K562 (cell line): ENCODE results near the gene C11orf54. TPM values are rescaled to one million over a fixed set of nuclear protein-coding genes. Genes with fewer than 3 reads are reported as not detected.

Experiments
- ELF1 ChIP-seq: fragments of 200-800 bp; sonication (Bioruptor generic); IDR thresholded peaks from 2 replicates; pipeline ENCODE4 v1.6.1; 2016; ENCODE audit warnings: missing genetic modification characterization, missing compliant biosample characterization
- EP300 ChIP-seq: IDR thresholded peaks from 2 replicates; pipeline ENCODE4 v1.6.1; 2012; ENCODE audit warnings: low read length, improper control_type of control experiment
- HMG20B ChIP-seq: fragments of 250-450 bp; sonication (Bioruptor Pico); IDR thresholded peaks from 2 replicates; pipeline ENCODE4 v1.5.0; 2021; ENCODE audit warnings: mild to moderate bottlenecking
- ID3 ChIP-seq, 2 experiments: fragments of 250-450 bp in 1 of 2; fragments of 450-650 bp in 1 of 2; sonication (Bioruptor Pico) in 1 of 2; IDR thresholded peaks; 2 replicates each; pipeline versions ENCODE4 v1.6.1 to v1.8.0; 2016 to 2021; ENCODE audit warnings: mild to moderate bottlenecking in 2 of 2, moderate library complexity in 2 of 2, missing compliant biosample characterization in 1 of 2, missing genetic modification characterization in 1 of 2
- MYNN ChIP-seq, 2 experiments: sonication (generic); formaldehyde crosslinking in 1 of 2; IDR thresholded peaks; 2 replicates each; pipeline versions ENCODE4 v1.5.0 to v1.6.1; 2016 to 2020; ENCODE audit warnings: antibody characterized with exemption in 1 of 2, missing genetic modification reagents in 1 of 2
- NCOA2 ChIP-seq, 2 experiments: fragments of 450-650 bp; IDR thresholded peaks; 2 replicates each; pipeline ENCODE4 v1.6.1; 2018; ENCODE audit warnings: mild to moderate bottlenecking in 2 of 2, moderate library complexity in 1 of 2; ENCODE audit not compliant: partially characterized antibody in 2 of 2
- RBFOX2 ChIP-seq: fragments of 200-400 bp; formaldehyde crosslinking; IDR thresholded peaks from 2 replicates; pipeline ENCODE4 v1.6.1; 2017; ENCODE audit warnings: low read depth, mild to moderate bottlenecking, low read length, moderate library complexity
- SFPQ ChIP-seq: fragments of 200-400 bp; formaldehyde crosslinking; IDR thresholded peaks from 2 replicates; pipeline ENCODE4 v1.6.1; 2017; ENCODE audit warnings: mild to moderate bottlenecking, low read depth, low read length, moderate library complexity
- SP1 ChIP-seq: sonication (generic); formaldehyde crosslinking; IDR thresholded peaks from 2 replicates; pipeline ENCODE4 v1.8.1; 2022; ENCODE audit warnings: mild to moderate bottlenecking, missing genetic modification reagents
- TFAM ChIP-seq: fragments of 250-450 bp; sonication (Bioruptor Pico); conservative IDR thresholded peaks from 2 replicates; pipeline ENCODE4 v1.5.0; 2021; ENCODE audit warnings: mild to moderate bottlenecking, moderate library complexity
- polyA plus RNA-seq, 8 experiments: library from polyadenylated mRNA; depleted of rRNA in 4 of 8; stranded (reverse) in 5 of 8; unstranded in 3 of 8; fragments of >200 nt; fragmentation: Nextera tagmentation in 2 of 8; fragmentation: Illumina TruSeq in 1 of 8; extraction: Ambion mirVana in 2 of 8; extraction: Trizol in 1 of 8; gene quantifications; 2 replicates each; pipeline versions ENCODE4 v1.2.1 to v1.2.3, GENCODE V29; 2011 to 2014; ENCODE audit warnings: inconsistent platforms in 1 of 8, missing spikeins in 1 of 8
- total RNA-seq, 7 experiments: library from RNA; depleted of rRNA in 6 of 7; stranded (reverse); fragments of >200 nt in 6 of 7; fragmentation: Illumina TruSeq in 2 of 7; extraction: Trizol in 2 of 7; gene quantifications; 2 replicates each; pipeline versions ENCODE4 v1.2.1 to v1.2.3, GENCODE V29; 2011 to 2021; ENCODE audit warnings: low replicate concordance in 1 of 7
- TF ChIP-seq, protein P1 (sequence below), 2 experiments: IDR thresholded peaks in 1 of 2; conservative IDR thresholded peaks in 1 of 2; 2 replicates each; pipeline ENCODE4 v1.6.1; 2016; ENCODE audit warnings: low read depth in 2 of 2, mild to moderate bottlenecking in 1 of 2, missing compliant biosample characterization in 1 of 2, missing genetic modification characterization in 1 of 2, moderate library complexity in 1 of 2
- TF ChIP-seq, protein P2 (sequence below): fragments of 250-450 bp; sonication (Bioruptor Pico); IDR thresholded peaks from 2 replicates; pipeline ENCODE4 v1.8.0; 2022; ENCODE audit warnings: moderate library complexity, mild to moderate bottlenecking, inconsistent platforms
- TF ChIP-seq, protein P3 (sequence below): fragments of 250-450 bp; sonication (Bioruptor Pico); IDR thresholded peaks from 2 replicates; pipeline ENCODE4 v1.9.0; 2021; ENCODE audit warnings: mild to moderate bottlenecking, inconsistent platforms
- TF ChIP-seq, protein P4 (sequence below): fragments of 450-650 bp; conservative IDR thresholded peaks from 2 replicates; pipeline ENCODE4 v1.6.1; 2016; ENCODE audit warnings: missing genetic modification characterization, low read depth, mild to moderate bottlenecking, missing compliant biosample characterization, moderate library complexity

C11orf54 gene
- total and polyA plus RNA-seq, 9 of the 15 experiments (the other 6 are each of a cell fraction or from before 2014, with no cell fraction given): 13.4 to 33.0 (median 23.1) TPM

DNA sequence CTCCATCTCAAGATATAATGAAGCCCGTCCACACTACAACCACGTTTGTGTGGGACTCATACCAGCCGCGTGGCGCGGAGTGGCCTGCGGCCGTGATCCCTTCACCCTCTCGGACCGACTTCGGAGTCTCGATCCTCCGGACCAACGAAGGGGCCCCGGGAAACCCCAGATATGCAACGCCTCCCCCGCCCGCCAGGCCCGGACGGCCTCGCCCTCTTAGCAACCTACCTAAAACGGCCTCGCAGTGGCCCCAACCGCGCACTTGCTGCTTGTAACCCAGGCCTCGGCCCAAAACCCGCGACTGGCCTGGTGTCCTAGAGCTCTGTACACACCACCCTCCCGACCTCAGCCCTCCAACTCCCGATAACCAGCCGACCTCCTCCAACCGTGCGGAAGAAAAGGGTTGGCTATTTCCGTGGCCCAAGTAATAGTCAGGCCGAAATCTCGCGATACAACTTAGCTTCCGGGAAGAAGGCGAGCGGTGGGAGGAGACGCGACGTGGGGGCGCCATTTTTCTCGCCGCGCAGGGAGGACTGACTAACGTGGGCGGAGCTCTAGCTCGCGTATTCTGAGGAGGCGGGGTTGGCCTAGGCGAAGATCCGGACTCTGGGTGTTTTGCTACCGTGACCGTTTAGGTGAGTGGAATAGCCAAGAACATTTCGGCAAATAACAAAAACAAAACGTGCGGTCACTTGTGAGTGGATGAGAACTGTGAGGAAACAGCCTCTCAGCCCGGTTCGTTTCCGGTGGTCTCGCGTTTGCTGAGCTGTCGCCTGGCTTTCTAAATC lies at the start of gene C11orf54, which contains the start of gene TAF1D (continued):
- TF ChIP-seq ID3 (CRISPR knock-in tag; IDR thresholded peaks at IDR 0.05): no peak
- TF ChIP-seq ID3 (tag; IDR thresholded peaks at IDR 0.05): no peak
- TF ChIP-seq, protein P1, sequence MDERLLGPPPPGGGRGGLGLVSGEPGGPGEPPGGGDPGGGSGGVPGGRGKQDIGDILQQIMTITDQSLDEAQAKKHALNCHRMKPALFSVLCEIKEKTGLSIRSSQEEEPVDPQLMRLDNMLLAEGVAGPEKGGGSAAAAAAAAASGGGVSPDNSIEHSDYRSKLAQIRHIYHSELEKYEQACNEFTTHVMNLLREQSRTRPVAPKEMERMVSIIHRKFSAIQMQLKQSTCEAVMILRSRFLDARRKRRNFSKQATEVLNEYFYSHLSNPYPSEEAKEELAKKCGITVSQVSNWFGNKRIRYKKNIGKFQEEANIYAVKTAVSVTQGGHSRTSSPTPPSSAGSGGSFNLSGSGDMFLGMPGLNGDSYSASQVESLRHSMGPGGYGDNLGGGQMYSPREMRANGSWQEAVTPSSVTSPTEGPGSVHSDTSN (CRISPR knock-in tag; IDR thresholded peaks at IDR 0.05; ENCODE audit: low read depth): no peak
- TF ChIP-seq, protein P1 (tag; conservative IDR thresholded peaks at IDR 0.05; ENCODE audit: low read depth): no peak
- no peak for TF ChIP-seq TFAM (CRISPR knock-in tag)
- no peak for TF ChIP-seq SFPQ
- peak; percentile 91 for TF ChIP-seq ELF1 (tag)
- TF ChIP-seq EP300: peak; percentile 35; the same call in 1 of the 2 replicates
- no peak for TF ChIP-seq HMG20B (CRISPR knock-in tag)
- TF ChIP-seq, protein P2, sequence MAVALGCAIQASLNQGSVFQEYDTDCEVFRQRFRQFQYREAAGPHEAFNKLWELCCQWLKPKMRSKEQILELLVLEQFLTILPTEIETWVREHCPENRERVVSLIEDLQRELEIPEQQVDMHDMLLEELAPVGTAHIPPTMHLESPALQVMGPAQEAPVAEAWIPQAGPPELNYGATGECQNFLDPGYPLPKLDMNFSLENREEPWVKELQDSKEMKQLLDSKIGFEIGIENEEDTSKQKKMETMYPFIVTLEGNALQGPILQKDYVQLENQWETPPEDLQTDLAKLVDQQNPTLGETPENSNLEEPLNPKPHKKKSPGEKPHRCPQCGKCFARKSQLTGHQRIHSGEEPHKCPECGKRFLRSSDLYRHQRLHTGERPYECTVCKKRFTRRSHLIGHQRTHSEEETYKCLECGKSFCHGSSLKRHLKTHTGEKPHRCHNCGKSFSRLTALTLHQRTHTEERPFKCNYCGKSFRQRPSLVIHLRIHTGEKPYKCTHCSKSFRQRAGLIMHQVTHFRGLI (CRISPR knock-in tag): no peak
- TF ChIP-seq RBFOX2: peak; percentile 100
- 0 out of 2 replicates have a peak, but pooled peaks have one; percentile 39 for TF ChIP-seq MYNN (IDR thresholded peaks at IDR 0.05)
- no peak for TF ChIP-seq MYNN (CRISPR knock-in tag; IDR thresholded peaks at IDR 0.05)
- TF ChIP-seq, protein P3, sequence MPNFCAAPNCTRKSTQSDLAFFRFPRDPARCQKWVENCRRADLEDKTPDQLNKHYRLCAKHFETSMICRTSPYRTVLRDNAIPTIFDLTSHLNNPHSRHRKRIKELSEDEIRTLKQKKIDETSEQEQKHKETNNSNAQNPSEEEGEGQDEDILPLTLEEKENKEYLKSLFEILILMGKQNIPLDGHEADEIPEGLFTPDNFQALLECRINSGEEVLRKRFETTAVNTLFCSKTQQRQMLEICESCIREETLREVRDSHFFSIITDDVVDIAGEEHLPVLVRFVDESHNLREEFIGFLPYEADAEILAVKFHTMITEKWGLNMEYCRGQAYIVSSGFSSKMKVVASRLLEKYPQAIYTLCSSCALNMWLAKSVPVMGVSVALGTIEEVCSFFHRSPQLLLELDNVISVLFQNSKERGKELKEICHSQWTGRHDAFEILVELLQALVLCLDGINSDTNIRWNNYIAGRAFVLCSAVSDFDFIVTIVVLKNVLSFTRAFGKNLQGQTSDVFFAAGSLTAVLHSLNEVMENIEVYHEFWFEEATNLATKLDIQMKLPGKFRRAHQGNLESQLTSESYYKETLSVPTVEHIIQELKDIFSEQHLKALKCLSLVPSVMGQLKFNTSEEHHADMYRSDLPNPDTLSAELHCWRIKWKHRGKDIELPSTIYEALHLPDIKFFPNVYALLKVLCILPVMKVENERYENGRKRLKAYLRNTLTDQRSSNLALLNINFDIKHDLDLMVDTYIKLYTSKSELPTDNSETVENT (CRISPR knock-in tag): no peak; the same call in 1 of the 2 replicates
- no peak for TF ChIP-seq NCOA2 (IDR thresholded peaks at IDR 0.05; ENCODE audit: partially characterized antibody in 2 of 2)
- peak; percentile 85 for TF ChIP-seq SP1 (CRISPR knock-in tag)
- TF ChIP-seq, protein P4, sequence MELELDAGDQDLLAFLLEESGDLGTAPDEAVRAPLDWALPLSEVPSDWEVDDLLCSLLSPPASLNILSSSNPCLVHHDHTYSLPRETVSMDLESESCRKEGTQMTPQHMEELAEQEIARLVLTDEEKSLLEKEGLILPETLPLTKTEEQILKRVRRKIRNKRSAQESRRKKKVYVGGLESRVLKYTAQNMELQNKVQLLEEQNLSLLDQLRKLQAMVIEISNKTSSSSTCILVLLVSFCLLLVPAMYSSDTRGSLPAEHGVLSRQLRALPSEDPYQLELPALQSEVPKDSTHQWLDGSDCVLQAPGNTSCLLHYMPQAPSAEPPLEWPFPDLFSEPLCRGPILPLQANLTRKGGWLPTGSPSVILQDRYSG (tag): no peak
